PFSK-1 (cell line): ENCODE results near the gene CAPN10.

Experiments used
- FOXP2 ChIP-seq: optimal IDR thresholded peaks from 2 replicates; pipeline ENCODE3; 2011; ENCODE audit warnings: borderline replicate concordance, control low read depth, inconsistent platforms; ENCODE audit not compliant: insufficient read depth; ENCODE audit errors: extremely low read length, extremely low read depth
- POLR2AphosphoS5 ChIP-seq: IDR thresholded peaks from 2 replicates; pipeline ENCODE4 v1.6.1; 2012; ENCODE audit warnings: low read depth, mild to moderate bottlenecking, control low read depth, low read length, moderate library complexity
- SIN3A ChIP-seq: IDR thresholded peaks from 2 replicates; pipeline ENCODE4 v1.6.1; 2012; ENCODE audit warnings: mild to moderate bottlenecking, low read length, moderate library complexity, borderline replicate concordance; ENCODE audit not compliant: insufficient read depth
- TAF1 ChIP-seq: IDR thresholded peaks from 2 replicates; pipeline ENCODE4 v1.6.1; 2012; ENCODE audit warnings: low read length, control low read depth, borderline replicate concordance; ENCODE audit not compliant: insufficient read depth
- TF ChIP-seq, protein P1 (sequence below), 2 experiments: IDR thresholded peaks; 2 replicates each; pipeline versions ENCODE4 v1.6.1 to v1.8.0; 2011 to 2012; ENCODE audit warnings: low read depth in 2 of 2, low read length in 2 of 2, control low read depth in 1 of 2, inconsistent platforms in 1 of 2, mild to moderate bottlenecking in 1 of 2, moderate library complexity in 1 of 2; ENCODE audit not compliant: insufficient read depth in 1 of 2

The CAPN10 gene

DNA sequence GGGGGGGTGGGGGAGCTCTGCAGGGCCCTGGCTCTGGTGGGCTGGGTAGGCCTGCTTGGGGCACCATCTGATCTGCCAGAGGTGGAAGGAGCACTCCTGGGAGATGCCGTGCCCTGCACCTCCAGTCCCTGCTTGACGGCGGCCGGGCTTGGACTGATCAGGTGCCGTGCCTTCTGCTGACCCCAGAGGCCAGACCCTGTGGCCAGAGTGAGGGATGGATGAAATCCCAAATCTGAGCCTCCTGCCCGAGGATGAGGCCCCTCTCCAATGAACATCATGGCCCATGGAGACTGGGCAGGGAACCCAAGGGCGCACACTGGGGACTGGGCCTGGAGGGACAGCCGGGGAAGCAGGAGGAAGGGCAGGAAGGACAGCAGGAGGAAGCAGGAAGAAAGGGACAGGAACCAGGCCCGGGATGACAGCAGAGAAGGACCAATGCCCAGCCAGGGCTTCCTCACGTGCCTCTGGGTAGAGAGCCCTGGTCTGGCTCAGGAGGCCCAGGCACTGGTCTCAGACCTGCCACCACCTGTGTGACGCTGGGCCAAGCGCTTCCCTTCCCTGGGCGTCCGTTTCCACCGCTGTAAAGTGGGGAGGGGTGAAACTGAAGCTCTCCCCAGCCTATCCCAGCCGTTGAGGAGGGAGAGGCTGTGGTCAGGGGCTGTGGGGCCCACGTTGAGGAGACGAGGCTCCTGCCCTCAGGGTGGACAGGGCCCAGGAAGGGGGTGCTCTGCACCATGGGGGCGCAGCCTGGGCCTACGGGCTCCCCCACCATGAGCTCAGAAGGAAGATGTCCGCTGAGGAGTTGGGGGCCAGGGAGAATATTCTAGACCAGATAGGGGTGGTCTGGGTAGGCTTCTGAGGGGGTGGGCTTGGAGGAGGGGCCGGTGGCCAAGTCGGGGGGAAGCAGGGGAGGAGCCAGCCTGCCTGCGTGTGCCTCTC is 37.7 kb downstream of the CAPN10 start:
- TF ChIP-seq, protein P1, sequence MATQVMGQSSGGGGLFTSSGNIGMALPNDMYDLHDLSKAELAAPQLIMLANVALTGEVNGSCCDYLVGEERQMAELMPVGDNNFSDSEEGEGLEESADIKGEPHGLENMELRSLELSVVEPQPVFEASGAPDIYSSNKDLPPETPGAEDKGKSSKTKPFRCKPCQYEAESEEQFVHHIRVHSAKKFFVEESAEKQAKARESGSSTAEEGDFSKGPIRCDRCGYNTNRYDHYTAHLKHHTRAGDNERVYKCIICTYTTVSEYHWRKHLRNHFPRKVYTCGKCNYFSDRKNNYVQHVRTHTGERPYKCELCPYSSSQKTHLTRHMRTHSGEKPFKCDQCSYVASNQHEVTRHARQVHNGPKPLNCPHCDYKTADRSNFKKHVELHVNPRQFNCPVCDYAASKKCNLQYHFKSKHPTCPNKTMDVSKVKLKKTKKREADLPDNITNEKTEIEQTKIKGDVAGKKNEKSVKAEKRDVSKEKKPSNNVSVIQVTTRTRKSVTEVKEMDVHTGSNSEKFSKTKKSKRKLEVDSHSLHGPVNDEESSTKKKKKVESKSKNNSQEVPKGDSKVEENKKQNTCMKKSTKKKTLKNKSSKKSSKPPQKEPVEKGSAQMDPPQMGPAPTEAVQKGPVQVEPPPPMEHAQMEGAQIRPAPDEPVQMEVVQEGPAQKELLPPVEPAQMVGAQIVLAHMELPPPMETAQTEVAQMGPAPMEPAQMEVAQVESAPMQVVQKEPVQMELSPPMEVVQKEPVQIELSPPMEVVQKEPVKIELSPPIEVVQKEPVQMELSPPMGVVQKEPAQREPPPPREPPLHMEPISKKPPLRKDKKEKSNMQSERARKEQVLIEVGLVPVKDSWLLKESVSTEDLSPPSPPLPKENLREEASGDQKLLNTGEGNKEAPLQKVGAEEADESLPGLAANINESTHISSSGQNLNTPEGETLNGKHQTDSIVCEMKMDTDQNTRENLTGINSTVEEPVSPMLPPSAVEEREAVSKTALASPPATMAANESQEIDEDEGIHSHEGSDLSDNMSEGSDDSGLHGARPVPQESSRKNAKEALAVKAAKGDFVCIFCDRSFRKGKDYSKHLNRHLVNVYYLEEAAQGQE (IDR thresholded peaks at IDR 0.05; ENCODE audit: insufficient read depth in 1 of 2, low read depth in 2 of 2, low read length in 2 of 2), result no peak
- TF ChIP-seq FOXP2, result no peak

DNA sequence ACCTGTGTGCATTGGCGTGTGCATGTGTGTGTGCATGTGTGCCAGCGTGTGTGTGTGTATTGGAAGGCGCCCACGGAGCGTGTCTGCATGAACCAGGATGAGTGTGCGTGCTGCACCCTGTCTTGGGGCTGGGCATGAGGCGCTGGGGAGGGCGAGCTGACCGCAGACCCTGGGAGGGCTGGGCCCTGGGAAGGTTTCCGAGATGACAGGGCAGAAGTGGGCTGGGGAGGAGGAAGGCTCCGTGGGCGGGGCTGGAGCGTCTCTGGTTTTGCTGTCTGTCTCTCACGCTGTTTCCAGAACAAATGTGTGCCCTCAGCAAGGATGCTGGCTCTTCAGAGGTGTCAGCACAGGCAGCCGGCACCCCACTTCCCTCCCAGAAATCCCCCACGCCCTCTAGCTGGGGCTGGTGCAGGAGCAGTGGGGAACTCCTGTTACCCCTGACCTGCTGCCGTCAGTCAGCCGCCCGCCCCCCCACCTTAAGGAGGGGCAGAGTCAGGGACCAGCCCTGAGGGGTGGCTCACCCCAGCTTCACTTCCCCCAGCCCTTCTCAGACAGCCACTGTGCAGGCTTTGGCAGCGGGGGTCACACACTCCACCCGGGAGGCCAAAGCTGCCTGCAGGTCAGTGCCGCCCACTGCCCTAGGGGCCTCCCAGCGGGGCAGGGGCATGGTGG is 38.6 kb downstream of the CAPN10 start, which contains the start of gene GPR35:
Gene GPR35, plus strand, starts transcription at position 531 of the 672 bp plus-strand sequence. CDS start 4,473 bp downstream, outside the sequence.
- TF ChIP-seq, protein P1 (IDR thresholded peaks at IDR 0.05; ENCODE audit: insufficient read depth in 1 of 2, low read depth in 2 of 2, low read length in 2 of 2), result no peak
- TF ChIP-seq POLR2AphosphoS5 (no peak), FOXP2 (no peak), TAF1 (no peak), SIN3A (no peak)

DNA sequence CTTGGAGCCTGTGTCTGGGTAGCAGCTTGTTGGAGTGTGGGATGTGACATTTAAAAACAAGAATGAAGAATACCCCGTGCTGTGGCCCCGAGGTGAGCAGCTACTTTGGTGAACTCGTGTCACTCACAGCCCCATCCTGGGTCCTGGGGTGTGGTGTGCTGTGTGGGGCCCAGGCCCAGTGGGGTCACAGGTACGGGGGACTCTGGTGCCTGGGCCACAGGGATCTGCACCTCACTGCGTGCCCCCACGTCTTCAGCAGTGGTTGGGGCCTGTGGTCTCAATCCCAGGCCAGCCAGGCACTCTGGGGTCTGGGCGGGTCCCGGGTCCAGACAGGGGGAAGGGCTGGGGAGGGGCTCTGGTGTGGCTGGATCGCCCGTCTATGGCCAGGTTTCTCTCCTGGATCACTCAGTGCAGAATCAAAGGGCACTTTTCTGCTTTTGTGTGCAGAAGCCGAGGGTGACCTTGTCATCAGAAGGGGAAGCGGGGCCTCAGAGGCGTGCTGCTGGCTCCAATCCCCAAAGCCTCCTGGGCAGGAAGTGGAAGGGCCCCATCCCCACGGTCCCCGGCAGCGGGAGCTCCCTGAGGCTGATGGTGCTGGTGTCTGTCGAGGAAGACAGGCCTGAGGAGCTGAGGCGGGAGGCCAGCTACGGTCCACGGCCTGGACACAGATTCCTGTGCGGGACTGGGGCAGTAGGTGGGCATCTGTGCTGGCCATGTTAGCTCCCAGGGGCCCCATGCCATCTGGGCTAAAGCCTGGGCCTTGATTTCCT is 40.2 kb downstream of the CAPN10 start:
- TF ChIP-seq TAF1 (no peak), SIN3A (no peak), FOXP2 (no peak)
- TF ChIP-seq, protein P1 (IDR thresholded peaks at IDR 0.05; ENCODE audit: insufficient read depth in 1 of 2, low read depth in 2 of 2, low read length in 2 of 2), result no peak

DNA sequence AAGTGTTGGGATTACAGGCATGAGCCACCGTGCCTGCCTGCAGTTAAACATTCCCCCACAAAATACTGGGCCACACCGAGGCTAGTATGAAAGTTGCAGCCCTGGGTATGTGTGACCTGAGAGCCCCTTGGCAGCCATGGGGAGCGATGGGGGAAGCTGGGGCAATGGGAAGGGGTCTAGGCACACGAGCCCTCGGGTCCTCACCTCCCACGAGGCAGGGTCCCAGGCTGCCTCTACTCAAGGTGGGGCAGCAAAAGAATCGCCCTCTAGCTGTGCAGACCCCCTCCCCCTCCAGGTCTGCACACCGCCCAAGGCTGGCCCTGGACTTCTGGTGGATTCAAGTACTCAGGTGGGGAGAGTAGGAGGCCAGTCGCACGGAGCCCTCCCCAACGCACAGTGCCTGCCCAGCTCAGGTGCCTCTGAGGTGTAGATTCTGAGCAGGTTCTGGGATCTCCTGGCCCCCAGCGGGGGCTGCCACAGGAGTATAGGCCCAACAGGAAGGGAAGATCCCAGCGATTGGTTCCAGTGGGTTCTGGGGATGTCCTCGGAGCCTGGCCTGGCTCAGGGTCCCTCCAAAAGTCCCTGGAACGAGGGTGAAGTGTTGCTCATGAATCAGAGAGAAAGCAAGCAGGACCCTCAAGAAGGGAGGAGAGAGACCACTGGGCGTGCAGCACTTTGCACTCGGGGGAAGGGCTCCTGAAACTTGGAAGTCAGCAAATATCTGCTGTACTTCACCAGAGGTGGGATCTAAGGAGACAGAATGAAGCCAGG is 41.4 kb downstream of the CAPN10 start:
- TF ChIP-seq SIN3A, result no peak
- no peak for TF ChIP-seq FOXP2
- no peak for TF ChIP-seq POLR2AphosphoS5
- TF ChIP-seq, protein P1 (IDR thresholded peaks at IDR 0.05; ENCODE audit: insufficient read depth in 1 of 2, low read depth in 2 of 2, low read length in 2 of 2), result no peak
- TF ChIP-seq TAF1, result no peak
